T follicular helper cell (primary cell): Measurements from ENCODE around the gene MLYCD.

Source experiments
- DNase-seq: peaks from one replicate; pipeline ENCODE4 v3.0.0-alpha.2; 2020; ENCODE audit warnings: low read depth

The MLYCD gene

GRCh38 chr16:83956336-83957289 lies 57.7 kb downstream of the MLYCD start:
- peak; percentile 43 for DNase-seq

GRCh38 chr16:83957296-83957855 lies 58.5 kb downstream of the MLYCD start:
- no peak for DNase-seq

- DNase-seq: no peak
Measured at GRCh38 chr16:83958137-83958845, 59.4 kb downstream of the MLYCD start.

- DNase-seq: no peak
Measured at GRCh38 chr16:83958846-83959565, 60.1 kb downstream of the MLYCD start.

- DNase-seq: no peak
Measured at GRCh38 chr16:83959656-83960434, 60.9 kb downstream of the MLYCD start.

GRCh38 chr16:83960521-83961249 lies 61.8 kb downstream of the MLYCD start:
- no peak for DNase-seq

GRCh38 chr16:83961591-83961990 lies 62.7 kb downstream of the MLYCD start:
- no peak for DNase-seq

GRCh38 chr16:83963277-83964119 lies 64.6 kb downstream of the MLYCD start:
- no peak for DNase-seq

GRCh38 chr16:83964684-83965443 lies 65.9 kb downstream of the MLYCD start:
- DNase-seq: no peak

GRCh38 chr16:83965444-83966152 lies 66.7 kb downstream of the MLYCD start:
- no peak for DNase-seq

- no peak for DNase-seq
Measured at GRCh38 chr16:83966153-83966696, 67.3 kb downstream of the MLYCD start.

- no peak for DNase-seq
Measured at GRCh38 chr16:83967091-83967490, 68.2 kb downstream of the MLYCD start.

- DNase-seq: no peak
Measured at GRCh38 chr16:83967838-83968305, 69.0 kb downstream of the MLYCD start, which contains the start of gene NECAB2. TSS of gene NECAB2 (plus strand) at chr16:83968244. CDS start at chr16:83968649, 405 bp downstream.

- no peak for DNase-seq
Measured at GRCh38 chr16:83968306-83968851, 69.5 kb downstream of the MLYCD start.

GRCh38 chr16:83968891-83969649 lies 70.2 kb downstream of the MLYCD start:
- DNase-seq: no peak

GRCh38 chr16:83969771-83970429 lies 71.0 kb downstream of the MLYCD start:
- DNase-seq: no peak
